K562 (cell line): ENCODE measurements around the gene TBP. TPM values are rescaled to one million over a fixed set of nuclear protein-coding genes. Genes with fewer than 3 reads are reported as not detected.
A peak's percentile ranks its signal among the peaks of the same experiment; 100 is the strongest.

ENCODE experiments used
- CBFA2T3 ChIP-seq: fragments of 450-650 bp; IDR thresholded peaks from 2 replicates; pipeline ENCODE4 v1.6.1; 2017
- HDAC3 ChIP-seq: fragments of 450-650 bp; IDR thresholded peaks from 2 replicates; pipeline ENCODE4 v1.6.1; 2018; ENCODE audit warnings: borderline replicate concordance, mild to moderate bottlenecking, moderate library complexity; ENCODE audit not compliant: partially characterized antibody
- MAFF ChIP-seq: IDR thresholded peaks from 2 replicates; pipeline ENCODE4 v1.6.1; 2012; ENCODE audit warnings: low read length, improper control_type of control experiment
- NCOA2 ChIP-seq, 2 experiments: fragments of 450-650 bp; IDR thresholded peaks; 2 replicates each; pipeline ENCODE4 v1.6.1; 2018; ENCODE audit warnings: mild to moderate bottlenecking in 2 of 2, moderate library complexity in 1 of 2; ENCODE audit not compliant: partially characterized antibody in 2 of 2
- PTTG1 ChIP-seq: fragments of 450-650 bp; IDR thresholded peaks from 2 replicates; pipeline ENCODE4 v1.6.1; 2016; ENCODE audit warnings: low read depth, mild to moderate bottlenecking, missing genetic modification characterization, missing compliant biosample characterization
- RCOR1 ChIP-seq, 2 experiments: IDR thresholded peaks; 2 replicates each; pipeline ENCODE4 v1.6.1; 2012; ENCODE audit warnings: low read depth in 2 of 2, low read length in 2 of 2, borderline replicate concordance in 1 of 2, improper control_type of control experiment in 1 of 2
- SOX6 ChIP-seq: fragments of 450-650 bp; IDR thresholded peaks from 2 replicates; pipeline ENCODE4 v1.6.1; 2014; ENCODE audit warnings: mild to moderate bottlenecking
- ZBTB2 ChIP-seq: fragments of 450-650 bp; IDR thresholded peaks from 2 replicates; pipeline ENCODE4 v1.6.1; 2016; ENCODE audit warnings: antibody characterized with exemption
- ZNF347 ChIP-seq: fragments of 450-650 bp; formaldehyde crosslinking; IDR thresholded peaks from 2 replicates; pipeline ENCODE4 v1.4.0; 2020; ENCODE audit warnings: low read depth, mild to moderate bottlenecking, moderate library complexity
- polyA plus RNA-seq, 8 experiments: library from polyadenylated mRNA; depleted of rRNA in 4 of 8; stranded (reverse) in 5 of 8; unstranded in 3 of 8; fragments of >200 nt; fragmentation: Nextera tagmentation in 2 of 8; fragmentation: Illumina TruSeq in 1 of 8; extraction: Ambion mirVana in 2 of 8; extraction: Trizol in 1 of 8; gene quantifications; 2 replicates each; pipeline versions ENCODE4 v1.2.1 to v1.2.3, GENCODE V29; 2011 to 2014; ENCODE audit warnings: inconsistent platforms in 1 of 8, missing spikeins in 1 of 8
- total RNA-seq, 7 experiments: library from RNA; depleted of rRNA in 6 of 7; stranded (reverse); fragments of >200 nt in 6 of 7; fragmentation: Illumina TruSeq in 2 of 7; extraction: Trizol in 2 of 7; gene quantifications; 2 replicates each; pipeline versions ENCODE4 v1.2.1 to v1.2.3, GENCODE V29; 2011 to 2021; ENCODE audit warnings: low replicate concordance in 1 of 7
- TF ChIP-seq, protein P1 (sequence below), 2 experiments: IDR thresholded peaks; 2 replicates each; pipeline ENCODE4 v1.6.1; 2012; ENCODE audit warnings: improper control_type of control experiment in 2 of 2, low read depth in 2 of 2, low read length in 2 of 2, borderline replicate concordance in 1 of 2

Gene TBP
- total and polyA plus RNA-seq, 9 of the 15 experiments (the other 6 are each of a cell fraction or from before 2014, with no cell fraction given) = 28.5 to 86.1 (median 39.5) TPM

- TF ChIP-seq, protein P1, sequence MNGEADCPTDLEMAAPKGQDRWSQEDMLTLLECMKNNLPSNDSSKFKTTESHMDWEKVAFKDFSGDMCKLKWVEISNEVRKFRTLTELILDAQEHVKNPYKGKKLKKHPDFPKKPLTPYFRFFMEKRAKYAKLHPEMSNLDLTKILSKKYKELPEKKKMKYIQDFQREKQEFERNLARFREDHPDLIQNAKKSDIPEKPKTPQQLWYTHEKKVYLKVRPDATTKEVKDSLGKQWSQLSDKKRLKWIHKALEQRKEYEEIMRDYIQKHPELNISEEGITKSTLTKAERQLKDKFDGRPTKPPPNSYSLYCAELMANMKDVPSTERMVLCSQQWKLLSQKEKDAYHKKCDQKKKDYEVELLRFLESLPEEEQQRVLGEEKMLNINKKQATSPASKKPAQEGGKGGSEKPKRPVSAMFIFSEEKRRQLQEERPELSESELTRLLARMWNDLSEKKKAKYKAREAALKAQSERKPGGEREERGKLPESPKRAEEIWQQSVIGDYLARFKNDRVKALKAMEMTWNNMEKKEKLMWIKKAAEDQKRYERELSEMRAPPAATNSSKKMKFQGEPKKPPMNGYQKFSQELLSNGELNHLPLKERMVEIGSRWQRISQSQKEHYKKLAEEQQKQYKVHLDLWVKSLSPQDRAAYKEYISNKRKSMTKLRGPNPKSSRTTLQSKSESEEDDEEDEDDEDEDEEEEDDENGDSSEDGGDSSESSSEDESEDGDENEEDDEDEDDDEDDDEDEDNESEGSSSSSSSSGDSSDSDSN (IDR thresholded peaks at IDR 0.05; ENCODE audit: borderline replicate concordance in 1 of 2, low read depth in 2 of 2, low read length in 2 of 2) = no peak
- TF ChIP-seq ZNF347 (no peak), MAFF (peak; percentile 63), RCOR1 (IDR thresholded peaks at IDR 0.05; ENCODE audit: borderline replicate concordance in 1 of 2, low read depth in 2 of 2, low read length in 2 of 2) (peak in 1 of 2 experiments; percentile 49; a peak in 1 of 4 replicates), NCOA2 (IDR thresholded peaks at IDR 0.05; ENCODE audit: partially characterized antibody in 2 of 2) (no peak), SOX6 (peak; percentile 95), PTTG1 (no peak), ZBTB2 (no peak), HDAC3 (peak; percentile 28), CBFA2T3 (0 out of 2 replicates have a peak, but pooled peaks have one; percentile 30)
Observed at GRCh38 chr6:170572704-170573466, 18.7 kb downstream of the TBP start (continued).
